Measurements from ENCODE around the gene RHBDL1. TPM values are rescaled to one million over a fixed set of nuclear protein-coding genes. Genes with fewer than 3 reads are reported as not detected.

RHBDL1 gene
- total and polyA plus RNA-seq, 9 of the 15 experiments (the other 6 are each of a cell fraction or from before 2014, with no cell fraction given), result 0.03 to 5.6 (median 1.3) TPM; not detected in 1

DNA sequence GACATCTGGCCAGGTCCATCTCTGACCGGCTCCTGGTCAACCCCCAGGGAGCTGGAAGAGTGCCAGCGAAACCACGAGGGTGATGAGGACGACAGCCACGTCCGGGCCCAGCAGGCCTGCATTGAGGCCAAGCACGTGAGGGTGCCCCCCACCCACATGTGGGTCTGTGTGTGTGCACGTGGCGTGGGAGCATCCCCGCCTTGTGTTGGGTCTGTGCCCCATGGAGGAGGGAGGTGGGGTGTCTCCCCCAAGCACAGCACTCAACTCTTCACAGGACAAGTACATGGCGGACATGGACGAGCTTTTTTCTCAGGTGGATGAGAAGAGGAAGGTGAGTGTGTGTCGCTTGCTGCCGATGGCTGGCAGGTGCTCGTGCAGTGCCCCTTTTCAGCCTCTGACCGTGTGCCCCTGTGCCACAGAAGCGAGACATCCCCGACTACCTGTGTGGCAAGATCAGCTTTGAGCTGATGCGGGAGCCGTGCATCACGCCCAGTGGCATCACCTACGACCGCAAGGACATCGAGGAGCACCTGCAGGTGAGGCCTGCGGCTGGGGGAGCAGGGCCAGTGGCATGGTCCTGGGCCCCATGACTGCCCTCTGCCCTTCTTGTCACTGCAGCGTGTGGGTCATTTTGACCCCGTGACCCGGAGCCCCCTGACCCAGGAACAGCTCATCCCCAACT, 6.4 kb downstream of the RHBDL1 start (continued):
- TF ChIP-seq TARDBP (IDR thresholded peaks at IDR 0.05) (no peak), SMARCB1 (IDR thresholded peaks at IDR 0.05; ENCODE audit: insufficient read length, low read depth) (no peak), SP2 (IDR thresholded peaks at IDR 0.05; ENCODE audit: extremely low read depth, low read depth, low read length, poor library complexity, severe bottlenecking) (no peak), ZNF408 (CRISPR knock-in tag; IDR thresholded peaks at IDR 0.05; ENCODE audit: low read depth) (no peak), KAT2B (IDR thresholded peaks at IDR 0.05; ENCODE audit: low read depth, low read length) (no peak), ZNF778 (CRISPR knock-in tag; IDR thresholded peaks at IDR 0.05) (no peak), DDX20 (tag; IDR thresholded peaks at IDR 0.05; ENCODE audit: low read depth) (no peak), ATF1 (CRISPR knock-in tag; IDR thresholded peaks at IDR 0.05) (no peak), ATF1 (tag; IDR thresholded peaks at IDR 0.05) (no peak)
- TF ChIP-seq, protein P1, sequence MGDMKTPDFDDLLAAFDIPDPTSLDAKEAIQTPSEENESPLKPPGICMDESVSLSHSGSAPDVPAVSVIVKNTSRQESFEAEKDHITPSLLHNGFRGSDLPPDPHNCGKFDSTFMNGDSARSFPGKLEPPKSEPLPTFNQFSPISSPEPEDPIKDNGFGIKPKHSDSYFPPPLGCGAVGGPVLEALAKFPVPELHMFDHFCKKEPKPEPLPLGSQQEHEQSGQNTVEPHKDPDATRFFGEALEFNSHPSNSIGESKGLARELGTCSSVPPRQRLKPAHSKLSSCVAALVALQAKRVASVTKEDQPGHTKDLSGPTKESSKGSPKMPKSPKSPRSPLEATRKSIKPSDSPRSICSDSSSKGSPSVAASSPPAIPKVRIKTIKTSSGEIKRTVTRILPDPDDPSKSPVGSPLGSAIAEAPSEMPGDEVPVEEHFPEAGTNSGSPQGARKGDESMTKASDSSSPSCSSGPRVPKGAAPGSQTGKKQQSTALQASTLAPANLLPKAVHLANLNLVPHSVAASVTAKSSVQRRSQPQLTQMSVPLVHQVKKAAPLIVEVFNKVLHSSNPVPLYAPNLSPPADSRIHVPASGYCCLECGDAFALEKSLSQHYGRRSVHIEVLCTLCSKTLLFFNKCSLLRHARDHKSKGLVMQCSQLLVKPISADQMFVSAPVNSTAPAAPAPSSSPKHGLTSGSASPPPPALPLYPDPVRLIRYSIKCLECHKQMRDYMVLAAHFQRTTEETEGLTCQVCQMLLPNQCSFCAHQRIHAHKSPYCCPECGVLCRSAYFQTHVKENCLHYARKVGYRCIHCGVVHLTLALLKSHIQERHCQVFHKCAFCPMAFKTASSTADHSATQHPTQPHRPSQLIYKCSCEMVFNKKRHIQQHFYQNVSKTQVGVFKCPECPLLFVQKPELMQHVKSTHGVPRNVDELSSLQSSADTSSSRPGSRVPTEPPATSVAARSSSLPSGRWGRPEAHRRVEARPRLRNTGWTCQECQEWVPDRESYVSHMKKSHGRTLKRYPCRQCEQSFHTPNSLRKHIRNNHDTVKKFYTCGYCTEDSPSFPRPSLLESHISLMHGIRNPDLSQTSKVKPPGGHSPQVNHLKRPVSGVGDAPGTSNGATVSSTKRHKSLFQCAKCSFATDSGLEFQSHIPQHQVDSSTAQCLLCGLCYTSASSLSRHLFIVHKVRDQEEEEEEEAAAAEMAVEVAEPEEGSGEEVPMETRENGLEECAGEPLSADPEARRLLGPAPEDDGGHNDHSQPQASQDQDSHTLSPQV (IDR thresholded peaks at IDR 0.05), result peak; percentile 77
- TF ChIP-seq, protein P2, sequence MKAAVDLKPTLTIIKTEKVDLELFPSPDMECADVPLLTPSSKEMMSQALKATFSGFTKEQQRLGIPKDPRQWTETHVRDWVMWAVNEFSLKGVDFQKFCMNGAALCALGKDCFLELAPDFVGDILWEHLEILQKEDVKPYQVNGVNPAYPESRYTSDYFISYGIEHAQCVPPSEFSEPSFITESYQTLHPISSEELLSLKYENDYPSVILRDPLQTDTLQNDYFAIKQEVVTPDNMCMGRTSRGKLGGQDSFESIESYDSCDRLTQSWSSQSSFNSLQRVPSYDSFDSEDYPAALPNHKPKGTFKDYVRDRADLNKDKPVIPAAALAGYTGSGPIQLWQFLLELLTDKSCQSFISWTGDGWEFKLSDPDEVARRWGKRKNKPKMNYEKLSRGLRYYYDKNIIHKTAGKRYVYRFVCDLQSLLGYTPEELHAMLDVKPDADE (conservative IDR thresholded peaks at IDR 0.05; ENCODE audit: control insufficient read depth, low read depth, low read length), result peak; percentile 42; the same call in 1 of the 2 replicates
- TF ChIP-seq, protein P3, sequence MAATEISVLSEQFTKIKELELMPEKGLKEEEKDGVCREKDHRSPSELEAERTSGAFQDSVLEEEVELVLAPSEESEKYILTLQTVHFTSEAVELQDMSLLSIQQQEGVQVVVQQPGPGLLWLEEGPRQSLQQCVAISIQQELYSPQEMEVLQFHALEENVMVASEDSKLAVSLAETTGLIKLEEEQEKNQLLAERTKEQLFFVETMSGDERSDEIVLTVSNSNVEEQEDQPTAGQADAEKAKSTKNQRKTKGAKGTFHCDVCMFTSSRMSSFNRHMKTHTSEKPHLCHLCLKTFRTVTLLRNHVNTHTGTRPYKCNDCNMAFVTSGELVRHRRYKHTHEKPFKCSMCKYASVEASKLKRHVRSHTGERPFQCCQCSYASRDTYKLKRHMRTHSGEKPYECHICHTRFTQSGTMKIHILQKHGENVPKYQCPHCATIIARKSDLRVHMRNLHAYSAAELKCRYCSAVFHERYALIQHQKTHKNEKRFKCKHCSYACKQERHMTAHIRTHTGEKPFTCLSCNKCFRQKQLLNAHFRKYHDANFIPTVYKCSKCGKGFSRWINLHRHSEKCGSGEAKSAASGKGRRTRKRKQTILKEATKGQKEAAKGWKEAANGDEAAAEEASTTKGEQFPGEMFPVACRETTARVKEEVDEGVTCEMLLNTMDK (IDR thresholded peaks at IDR 0.05; ENCODE audit: borderline replicate concordance, insufficient read depth, low read depth, low read length, poor library complexity, severe bottlenecking), result no peak

Data from K562 (cell line).